DMS114 treated with DMSO at 0.1 percent for 48 hours (cell line): ENCODE measurements around the gene KRTAP4-16.
"Not testable (repeated sequence)": the region's sequence is repeated elsewhere in the genome, so short reads cannot be mapped to it uniquely, and the experiment has no call there.

Source experiments
- DNase-seq: peaks from one replicate; lab custom pipeline; 2025; ENCODE audit not compliant: unreplicated experiment; lab: John Stamatoyannopoulos, UW

Gene KRTAP4-16

GRCh38 chr17:41119696-41120690 is 18.0 kb upstream of the KRTAP4-16 start:
- not testable (repeated sequence) for DNase-seq

GRCh38 chr17:41118721-41119120 is 16.7 kb upstream of the KRTAP4-16 start:
- DNase-seq, result no peak

DNA sequence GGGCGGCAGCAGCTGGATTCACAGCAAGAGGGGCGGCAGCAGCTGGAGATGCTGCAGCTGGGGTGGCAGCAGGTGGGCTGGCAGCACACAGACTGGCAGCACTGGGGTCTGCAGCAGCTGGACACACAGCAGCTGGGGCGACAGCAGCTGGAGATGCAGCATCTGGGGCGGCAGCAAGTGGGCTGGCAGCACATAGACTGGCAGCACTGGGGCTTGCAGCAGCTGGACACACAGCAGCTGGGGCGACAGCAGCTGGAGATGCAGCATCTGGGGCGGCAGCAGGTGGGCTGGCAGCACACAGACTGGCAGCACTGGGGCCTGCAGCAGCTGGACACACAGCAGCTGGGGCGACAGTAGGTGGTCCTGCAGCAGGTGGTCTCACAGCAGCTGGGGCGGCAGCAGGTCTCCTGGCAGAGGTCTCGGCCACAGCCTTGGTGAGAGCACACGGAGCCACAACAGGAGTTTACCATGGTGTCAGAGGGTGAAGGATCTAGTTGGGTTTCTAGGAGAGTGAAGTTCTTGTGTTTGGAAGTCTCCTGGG is 15.9 kb upstream of the KRTAP4-16 start, which contains the start of gene KRTAP4-11:
KRTAP4-11 (minus strand) TSS at position 528 of the 541 bp plus-strand sequence; CDS start at position 470, 58 bp downstream.
- not testable (repeated sequence) for DNase-seq

- no peak for DNase-seq
Observed at GRCh38 chr17:41116297-41116696, 14.3 kb upstream of the KRTAP4-16 start.

DNA sequence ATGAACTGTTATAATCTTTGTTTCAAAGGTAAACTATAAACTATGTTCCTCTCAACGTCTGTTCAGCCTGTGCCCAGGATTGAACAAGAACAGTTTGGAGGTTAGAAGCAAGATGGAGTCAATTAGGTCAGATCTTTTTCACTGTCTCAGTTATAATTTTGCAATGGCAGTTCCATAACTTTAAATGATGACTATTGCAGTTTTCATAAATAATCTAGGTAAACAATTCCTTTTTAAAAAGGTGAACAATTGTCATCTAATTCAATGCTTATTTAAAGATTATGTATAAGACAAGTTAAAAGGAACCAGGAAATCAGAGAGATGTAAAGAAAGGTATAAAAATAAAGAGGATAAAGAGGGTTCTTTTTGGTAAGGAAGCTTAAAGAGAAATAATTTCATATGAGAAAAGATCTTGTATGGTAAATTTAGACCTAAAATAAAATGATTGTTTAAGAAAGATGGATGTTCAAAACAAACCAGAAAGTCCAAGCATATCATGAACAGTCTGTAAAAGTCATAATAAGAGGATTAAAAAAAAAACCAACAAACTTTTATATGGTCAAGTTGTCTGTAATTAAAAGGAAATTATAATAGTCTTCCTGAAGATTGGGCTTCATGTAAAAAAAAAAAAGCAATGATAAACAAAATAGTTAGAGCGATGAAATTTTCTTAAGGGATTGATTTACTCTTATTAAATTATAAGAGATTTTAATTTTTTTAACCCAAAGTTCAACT is 9.3 kb upstream of the KRTAP4-16 start:
- DNase-seq, result no peak

DNA sequence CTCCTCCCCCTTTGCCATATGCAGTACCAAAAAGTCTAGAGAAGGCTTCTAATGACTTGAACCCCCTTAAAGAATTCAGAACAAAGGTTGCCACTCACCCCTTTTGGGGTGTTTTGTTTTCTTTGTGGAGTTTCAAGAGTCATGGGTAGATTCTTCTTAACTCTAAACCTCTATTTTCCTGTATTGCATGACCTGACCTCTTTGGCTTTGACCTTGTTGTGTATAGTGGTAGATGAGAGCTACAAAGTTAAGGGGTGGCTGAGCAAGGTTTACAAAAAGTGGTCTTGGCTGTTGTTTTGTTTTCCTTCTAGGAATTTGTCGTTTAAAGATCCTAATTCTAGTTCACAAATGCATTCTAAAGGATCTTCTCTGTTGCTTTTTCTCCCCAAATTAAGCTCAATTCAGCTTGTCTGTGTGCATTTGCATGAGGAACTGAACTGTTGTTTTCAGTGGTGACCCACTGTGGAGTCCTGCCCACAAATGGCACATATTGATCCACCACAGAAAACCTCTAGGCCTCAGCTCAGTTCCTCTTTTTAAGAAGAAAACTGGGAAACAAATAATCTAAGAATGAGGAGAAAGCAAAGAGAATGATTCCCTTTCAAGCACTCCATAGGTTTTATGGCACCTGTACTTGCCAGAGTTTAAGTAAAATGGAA is 6.8 kb upstream of the KRTAP4-16 start:
- DNase-seq, result not testable (repeated sequence)

DNA sequence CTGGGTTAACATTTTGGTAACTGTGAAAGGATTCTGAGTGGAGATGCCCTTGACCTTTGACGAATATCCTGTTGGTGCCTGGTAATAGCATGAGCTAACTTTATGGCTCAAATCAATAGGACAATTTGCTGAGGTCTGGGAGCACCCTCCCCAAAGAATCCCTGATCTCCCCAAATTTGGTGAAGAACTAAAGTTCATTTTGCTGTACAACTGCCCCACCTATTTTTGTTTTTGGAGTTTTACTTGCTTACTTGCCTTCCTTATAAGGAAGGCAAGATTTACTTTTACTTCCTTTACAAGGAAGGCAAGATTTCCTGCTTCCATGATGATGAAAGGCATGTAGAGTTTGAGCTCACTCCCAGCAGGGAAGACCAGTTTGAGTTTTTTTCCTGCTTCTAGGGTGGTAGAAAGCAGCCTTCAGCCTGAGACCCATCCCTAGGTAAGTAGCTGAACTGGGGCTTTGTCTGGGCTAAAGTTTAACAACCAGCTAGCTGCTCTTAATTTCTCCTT is 6.0 kb upstream of the KRTAP4-16 start:
- DNase-seq, result no peak

DNA sequence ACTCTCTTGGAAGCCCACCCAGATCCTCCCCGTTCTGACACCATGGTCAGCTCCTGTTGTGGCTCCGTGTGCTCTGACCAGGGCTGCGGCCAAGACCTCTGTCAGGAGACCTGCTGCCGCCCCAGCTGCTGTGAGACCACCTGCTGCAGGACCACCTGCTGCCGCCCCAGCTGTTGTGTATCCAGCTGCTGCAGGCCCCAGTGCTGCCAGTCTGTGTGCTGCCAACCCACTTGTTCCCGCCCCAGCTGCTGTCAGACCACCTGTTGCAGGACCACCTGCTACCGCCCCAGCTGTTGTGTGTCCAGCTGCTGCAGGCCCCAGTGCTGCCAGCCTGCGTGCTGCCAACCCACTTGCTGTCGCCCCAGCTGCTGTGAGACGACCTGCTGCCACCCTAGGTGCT is 3.3 kb upstream of the KRTAP4-16 start, which contains the start of gene KRTAP4-9:
KRTAP4-9 (plus strand) TSS at position 43 of the 400 bp plus-strand sequence; CDS start at position 43, 0 bp downstream.
- DNase-seq, result not testable (repeated sequence)

GRCh38 chr17:41104386-41105038 is 2.5 kb upstream of the KRTAP4-16 start:
- not testable (repeated sequence) for DNase-seq

- no peak for DNase-seq
Observed at GRCh38 chr17:41103896-41104295, 1.9 kb upstream of the KRTAP4-16 start.

- not testable (repeated sequence) for DNase-seq
Observed at GRCh38 chr17:41099682-41100480, 2.1 kb downstream of the KRTAP4-16 start.

GRCh38 chr17:41098481-41098880 is 3.5 kb downstream of the KRTAP4-16 start:
- DNase-seq, result no peak

- no peak for DNase-seq
Observed at GRCh38 chr17:41098042-41098441, 4.0 kb downstream of the KRTAP4-16 start, which contains the start of gene KRTAP4-8. Gene KRTAP4-8 (minus strand): TSS chr17:41098142. CDS start chr17:41098084, 58 bp downstream.

DNA sequence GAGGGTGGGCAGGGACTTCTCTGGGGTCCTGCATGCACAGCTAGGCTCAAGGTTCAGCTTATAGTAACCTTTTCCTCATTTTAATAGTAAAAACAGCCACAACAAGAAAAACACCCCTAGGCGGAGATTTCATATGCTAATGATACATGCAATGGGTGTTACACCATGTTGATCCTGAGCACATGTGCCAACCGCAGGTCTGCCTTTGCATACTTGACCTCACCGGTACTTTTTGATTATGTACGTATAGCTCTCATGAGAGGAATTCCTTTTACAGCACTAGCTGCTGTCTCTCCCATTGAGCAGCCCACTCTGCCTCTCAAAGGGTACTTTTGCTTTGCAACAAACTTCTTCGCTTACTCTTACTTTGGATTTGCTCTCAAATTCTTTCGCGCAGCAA is 6.0 kb downstream of the KRTAP4-16 start:
- no peak for DNase-seq

- not testable (repeated sequence) for DNase-seq
Observed at GRCh38 chr17:41088760-41089352, 13.2 kb downstream of the KRTAP4-16 start.

DNA sequence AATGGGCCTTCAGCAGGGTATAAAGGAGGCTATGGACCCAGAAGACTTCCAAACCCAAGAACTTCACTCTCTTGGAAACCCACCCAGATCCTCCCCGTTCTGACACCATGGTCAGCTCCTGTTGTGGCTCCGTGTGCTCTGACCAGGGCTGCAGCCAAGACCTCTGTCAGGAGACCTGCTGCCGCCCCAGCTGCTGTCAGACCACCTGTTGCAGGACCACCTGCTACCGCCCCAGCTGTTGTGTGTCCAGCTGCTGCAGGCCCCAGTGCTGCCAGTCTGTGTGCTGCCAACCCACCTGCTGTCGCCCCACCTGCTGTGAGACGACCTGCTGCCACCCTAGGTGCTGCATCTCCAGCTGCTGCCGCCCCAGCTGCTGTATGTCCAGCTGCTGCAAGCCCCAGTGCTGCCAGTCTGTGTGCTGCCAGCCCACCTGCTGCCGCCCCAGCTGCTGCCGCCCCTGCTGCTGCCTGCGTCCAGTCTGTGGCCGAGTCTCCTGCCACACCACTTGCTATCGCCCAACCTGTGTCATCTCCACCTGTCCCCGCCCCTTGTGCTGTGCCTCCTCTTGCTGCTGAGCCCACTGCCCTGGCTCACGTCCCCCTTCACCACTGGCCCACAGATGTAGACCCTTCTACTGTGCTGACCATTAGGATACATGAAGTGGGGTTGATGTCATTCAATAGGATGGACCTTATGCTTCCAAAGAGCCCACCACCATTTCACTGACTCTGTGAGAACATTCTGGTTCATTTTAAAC is 17.7 kb downstream of the KRTAP4-16 start, which contains the start of gene KRTAP4-7:
KRTAP4-7 (plus strand) TSS at position 51 of the 757 bp plus-strand sequence; CDS start at position 108, 57 bp downstream.
- DNase-seq, result not testable (repeated sequence)

DNA sequence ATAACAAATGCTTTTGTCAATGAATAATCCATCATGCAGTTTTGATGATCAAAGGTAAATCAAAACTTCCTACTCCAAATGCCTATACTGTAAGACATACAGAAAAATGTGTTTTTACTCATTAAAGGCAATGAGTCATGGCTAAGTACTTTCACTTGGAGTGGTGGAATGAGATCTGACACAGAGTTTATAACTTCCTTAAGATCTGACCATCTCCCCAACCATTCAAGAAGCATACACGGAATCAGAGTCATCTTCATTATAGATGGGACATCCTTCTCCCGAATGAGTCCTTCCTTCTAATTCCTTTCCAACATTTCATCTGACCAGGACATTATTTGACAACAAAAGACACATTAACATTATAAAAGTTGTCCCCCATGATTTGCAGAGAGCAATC is 18.6 kb downstream of the KRTAP4-16 start:
- DNase-seq, result not testable (repeated sequence)

DNA sequence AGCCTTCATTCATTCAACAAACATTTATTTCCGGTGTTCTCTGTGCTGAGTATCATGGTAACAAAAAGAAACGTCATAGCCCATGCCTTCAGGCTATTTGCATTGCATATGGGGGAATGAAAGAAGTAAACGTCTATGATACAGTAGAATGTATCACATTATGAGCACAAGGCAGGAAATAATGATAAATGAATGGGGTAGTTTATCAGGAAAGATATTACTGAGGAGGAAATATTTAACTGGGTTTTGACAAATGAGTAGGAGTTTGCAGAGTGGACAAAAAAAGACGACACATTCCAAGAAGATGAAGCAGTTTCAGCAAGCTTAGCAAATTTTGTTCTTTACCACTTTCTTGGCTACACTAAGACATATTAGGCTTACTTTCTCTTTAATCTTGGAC is 19.4 kb downstream of the KRTAP4-16 start:
- no peak for DNase-seq
